HG03457 (cell line): Measurements from ENCODE around the gene CMPK2.
"Not testable (repeated sequence)": the region's sequence is repeated elsewhere in the genome, so short reads cannot be mapped to it uniquely, and the experiment has no call there.

ENCODE experiments used
- ATAC-seq: cut with Tn5 transposase; IDR thresholded peaks from one replicate; pipeline ENCODE4 v1.9.1; 2021; ENCODE audit warnings: moderate number of reproducible peaks; ENCODE audit not compliant: unreplicated experiment

Gene CMPK2, protein sequence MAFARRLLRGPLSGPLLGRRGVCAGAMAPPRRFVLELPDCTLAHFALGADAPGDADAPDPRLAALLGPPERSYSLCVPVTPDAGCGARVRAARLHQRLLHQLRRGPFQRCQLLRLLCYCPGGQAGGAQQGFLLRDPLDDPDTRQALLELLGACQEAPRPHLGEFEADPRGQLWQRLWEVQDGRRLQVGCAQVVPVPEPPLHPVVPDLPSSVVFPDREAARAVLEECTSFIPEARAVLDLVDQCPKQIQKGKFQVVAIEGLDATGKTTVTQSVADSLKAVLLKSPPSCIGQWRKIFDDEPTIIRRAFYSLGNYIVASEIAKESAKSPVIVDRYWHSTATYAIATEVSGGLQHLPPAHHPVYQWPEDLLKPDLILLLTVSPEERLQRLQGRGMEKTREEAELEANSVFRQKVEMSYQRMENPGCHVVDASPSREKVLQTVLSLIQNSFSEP

DNA sequence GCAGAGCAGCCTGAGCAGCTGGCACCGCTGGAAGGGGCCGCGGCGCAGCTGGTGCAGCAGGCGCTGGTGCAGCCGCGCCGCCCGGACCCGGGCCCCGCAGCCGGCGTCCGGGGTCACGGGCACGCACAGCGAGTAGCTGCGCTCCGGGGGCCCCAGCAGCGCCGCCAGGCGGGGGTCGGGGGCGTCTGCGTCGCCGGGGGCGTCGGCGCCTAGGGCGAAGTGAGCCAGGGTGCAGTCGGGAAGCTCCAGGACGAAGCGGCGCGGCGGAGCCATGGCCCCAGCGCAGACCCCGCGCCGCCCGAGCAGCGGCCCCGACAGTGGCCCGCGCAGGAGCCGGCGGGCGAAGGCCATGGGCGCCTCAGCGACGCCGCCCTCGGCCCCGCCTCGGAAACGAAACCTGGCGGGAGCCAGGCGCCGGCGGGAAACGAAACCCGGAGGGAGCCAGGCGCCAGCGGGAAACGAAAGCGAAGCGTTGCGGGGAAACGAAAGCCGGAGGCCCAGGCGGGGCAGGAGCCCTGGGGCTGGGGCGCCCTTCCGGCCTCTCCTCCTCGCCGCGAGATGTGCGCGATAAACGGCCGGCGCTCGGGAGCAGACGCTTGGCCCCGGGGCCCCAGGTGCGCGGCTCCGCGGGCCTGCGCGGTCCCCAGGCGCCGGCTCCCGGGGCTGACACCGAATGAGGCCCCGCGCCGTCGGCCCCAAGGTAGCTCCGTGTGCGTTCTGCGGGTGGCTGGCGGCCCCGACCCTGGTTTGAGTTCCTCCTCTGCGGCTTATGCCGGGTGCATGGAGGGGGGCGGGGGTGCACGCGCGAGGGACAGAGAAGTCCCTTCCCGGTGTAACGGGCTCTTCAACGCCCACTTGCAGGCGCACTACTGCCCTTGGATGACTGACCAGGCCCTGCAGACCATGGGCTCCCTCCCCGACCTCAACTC lies at the start of gene CMPK2:
Gene CMPK2 (minus strand): TSS at position 562 of the 929 bp plus-strand sequence. CDS start 211 bp downstream, at position 351.
- peak; percentile 78 for ATAC-seq

DNA sequence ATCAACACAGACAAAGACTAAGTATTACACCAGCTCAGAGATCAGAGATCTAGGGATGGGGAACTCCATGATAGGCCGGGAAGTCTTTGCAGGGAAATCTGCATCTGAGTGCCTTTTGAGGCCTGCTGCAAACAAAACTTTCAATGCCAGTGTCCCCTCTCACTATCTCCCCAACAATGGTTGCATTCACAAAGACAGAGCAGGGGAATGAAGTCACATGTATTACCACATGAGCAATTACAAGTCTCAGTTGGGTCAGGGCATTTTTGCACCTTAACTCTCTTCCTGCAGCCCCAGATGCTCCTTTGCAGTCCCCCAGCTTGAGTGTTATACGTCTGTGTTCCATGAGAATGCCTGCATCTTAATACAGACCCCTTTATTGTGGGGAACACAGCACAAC lies 49.7 kb upstream of the CMPK2 start:
- no peak for ATAC-seq

DNA sequence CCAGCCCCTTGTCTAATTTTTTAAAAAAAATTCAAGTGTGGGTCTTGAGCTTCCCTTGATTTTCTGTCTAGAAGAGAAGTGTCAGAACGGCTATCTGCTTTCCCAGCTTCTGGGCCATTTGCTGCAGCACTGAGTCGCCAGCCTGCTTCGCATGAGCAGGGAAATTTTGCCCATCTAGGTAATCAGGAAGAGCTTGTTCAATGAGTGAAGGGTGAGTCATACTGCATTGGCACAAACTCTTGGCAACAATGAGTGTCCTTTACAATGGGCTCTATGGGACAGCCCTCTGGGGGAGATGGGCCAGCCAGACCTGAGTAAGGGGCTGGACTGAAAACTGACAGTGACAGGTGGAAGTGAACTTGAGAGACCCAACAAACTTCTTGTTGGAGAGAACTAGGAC lies 49.1 kb upstream of the CMPK2 start:
- ATAC-seq = no peak

DNA sequence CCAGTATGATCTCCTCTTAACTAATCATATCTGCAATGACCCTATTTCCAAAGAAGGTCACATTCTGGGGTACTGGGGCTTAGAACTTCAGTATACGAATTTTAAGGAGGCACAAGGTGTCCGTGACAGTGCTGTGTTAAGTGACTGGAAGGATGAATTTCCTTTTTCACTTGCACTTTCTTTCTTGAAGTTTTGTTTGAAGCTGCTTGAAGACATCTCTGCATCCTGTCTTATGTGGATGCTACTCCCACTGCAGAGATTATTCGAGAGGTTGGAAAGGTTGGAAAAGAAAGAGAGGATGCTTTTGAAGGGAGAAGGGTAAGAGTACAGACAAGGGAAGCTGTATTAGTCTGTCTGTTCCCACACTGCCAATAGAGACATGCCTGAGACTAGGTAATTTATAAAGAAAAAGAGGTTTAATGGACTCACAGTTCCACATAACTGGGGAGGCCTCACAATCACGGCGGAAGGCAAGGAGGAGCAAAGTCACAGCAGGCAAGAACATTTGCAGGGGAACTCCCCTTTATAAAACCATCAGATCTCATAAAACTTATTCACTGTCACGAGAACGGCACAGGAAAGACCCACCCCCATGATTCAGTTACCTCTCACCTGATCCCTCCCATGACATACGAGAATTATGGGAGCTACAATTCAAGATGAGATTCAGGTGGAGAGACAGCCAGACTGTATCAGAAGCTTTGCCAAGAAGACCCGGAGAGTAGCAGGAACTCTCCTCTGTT lies 47.9 kb upstream of the CMPK2 start:
- no peak for ATAC-seq

DNA sequence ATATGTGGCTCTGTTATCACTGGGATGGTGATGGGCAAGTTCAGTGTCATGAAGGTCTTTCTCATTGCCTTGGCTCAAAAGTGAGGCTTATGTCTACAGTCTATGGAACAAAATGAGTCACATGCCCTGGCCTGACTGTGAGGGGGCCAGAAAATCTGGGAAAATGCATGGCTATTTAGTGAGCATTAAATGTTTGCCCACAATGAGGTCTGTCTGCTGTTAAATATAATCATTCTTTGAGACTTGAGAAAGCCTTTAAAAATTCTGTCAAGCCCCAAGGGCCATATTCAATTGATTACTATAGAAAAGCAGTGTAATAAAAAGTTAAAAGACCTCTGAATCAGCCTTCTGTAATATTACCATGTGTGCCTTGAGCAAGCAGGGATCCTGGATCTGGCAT lies 46.0 kb upstream of the CMPK2 start:
- ATAC-seq = no peak

DNA sequence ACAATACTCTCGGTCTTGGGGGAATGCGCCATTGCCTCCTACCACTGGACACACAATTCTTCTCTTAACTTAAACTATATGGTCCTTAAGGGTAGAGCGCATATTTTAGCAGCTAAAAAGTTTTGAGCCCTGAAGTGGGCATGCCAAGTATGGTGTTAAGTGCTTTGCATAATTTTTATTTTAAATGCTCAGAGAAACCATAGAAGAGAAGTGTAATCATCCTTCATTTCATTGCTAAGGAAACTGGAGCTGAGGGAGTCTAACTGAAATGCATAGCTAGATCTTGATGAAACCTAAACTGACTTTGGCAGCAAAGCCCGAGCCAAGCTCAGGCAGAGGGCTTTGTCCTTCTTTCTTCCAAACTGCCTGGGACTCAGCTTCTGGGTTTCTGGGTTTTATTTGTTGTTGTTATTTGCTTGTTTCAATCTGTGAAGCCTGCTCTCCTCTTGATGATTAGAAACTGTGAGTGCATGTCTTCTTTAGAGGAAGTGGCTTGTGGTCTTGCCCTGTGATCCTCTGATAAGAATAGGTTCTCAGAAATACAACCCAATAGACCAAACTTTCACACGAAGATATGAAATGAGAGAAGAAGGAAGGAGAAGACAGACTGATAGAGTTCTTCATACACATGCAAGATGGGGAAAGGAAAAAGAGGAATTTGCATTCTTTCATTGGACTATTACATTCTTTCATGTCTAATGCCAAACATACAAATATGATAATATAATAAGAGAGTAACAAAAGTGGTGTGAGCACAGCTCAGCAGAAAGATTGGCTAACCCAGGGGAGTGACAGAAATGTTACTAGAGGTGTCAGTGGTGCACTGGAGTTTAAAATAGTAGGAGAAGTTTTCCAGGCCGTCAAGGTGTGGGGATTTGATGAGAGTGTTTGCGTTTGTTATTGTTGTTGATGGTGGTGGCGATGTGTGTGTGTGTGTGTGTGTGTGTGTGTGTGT lies 44.0 kb upstream of the CMPK2 start:
- peak; percentile 94 for ATAC-seq

DNA sequence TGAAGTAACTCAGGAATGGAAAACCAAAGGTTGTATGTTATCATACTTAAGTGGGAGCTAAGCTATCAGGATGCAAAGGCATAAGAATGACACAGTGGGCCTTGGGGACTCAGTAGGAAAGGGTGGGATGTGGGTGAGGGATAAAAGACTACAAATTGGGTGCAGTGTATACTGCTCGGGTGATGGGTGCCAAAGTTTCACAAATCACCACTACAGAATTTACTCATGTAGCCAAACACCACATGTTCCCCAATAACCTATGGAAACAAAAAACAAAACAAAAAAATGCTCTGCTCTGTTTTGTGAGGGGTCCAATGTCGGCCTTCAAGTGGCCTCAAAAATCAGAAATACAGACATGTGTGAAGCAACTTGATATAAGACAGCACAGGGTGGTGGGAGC lies 42.6 kb upstream of the CMPK2 start:
- ATAC-seq = no peak

DNA sequence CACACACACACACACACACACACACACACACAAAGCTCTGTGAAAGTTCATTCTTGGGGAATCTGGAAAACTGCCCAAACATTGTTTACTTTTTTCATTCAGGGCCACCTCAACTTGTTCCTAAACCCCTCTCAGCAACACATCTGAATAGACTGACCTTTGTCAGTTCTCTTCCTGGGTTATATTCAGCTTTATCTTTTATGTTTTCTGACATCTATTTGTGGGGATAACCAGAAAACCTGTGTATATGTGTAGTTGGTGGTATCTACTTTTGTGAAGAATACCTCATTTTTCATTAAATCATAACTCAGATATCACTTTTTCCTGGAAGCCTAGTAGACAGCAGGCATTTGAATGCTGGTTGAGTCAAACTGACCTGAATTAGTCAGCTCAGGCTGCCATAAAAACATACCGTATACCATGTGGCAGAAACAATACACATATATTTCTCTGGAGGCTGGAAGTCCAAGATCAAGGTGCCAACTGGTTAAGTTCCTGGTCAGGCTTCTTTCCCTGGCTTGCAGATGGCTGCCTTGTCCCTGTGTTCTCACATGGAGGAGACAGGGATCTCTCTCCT lies 40.5 kb upstream of the CMPK2 start:
- ATAC-seq = no peak

DNA sequence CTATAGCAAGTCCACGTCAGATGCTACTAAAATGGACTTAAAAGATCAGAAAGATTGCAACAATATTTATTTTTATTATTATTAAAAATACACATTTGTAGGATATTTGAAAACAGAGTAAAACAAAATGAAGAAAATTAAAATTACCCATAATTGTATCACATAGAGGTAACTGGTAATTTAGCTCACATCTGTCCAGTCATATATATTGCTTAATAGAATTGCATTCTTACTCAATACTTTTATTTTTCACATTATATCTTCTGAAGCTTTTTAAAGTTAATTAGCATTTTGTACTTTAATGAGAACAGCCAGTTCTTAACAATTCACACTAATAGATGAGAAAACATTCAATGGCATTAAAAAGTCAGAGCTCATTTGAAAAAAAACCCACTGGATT lies 40.0 kb upstream of the CMPK2 start:
- no peak for ATAC-seq

DNA sequence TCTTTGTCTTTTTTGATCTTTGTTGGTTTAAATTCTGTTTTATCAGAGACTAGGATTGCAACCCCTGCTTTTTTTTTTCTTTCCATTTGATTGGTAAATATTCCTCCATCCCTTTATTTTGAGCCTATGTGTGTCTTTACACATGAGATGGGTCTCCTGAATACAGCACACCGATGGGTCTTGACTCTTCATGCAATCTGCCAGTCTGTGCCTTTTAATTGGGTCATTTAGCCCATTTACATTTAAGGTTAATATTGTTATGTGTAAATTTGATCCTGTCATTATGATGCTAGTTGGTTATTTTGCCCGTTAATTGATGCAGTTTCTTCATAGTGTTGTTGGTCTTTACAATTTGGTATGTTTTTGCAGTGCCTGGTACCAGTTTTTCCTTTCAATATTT lies 36.9 kb upstream of the CMPK2 start:
- ATAC-seq = not testable (repeated sequence)

DNA sequence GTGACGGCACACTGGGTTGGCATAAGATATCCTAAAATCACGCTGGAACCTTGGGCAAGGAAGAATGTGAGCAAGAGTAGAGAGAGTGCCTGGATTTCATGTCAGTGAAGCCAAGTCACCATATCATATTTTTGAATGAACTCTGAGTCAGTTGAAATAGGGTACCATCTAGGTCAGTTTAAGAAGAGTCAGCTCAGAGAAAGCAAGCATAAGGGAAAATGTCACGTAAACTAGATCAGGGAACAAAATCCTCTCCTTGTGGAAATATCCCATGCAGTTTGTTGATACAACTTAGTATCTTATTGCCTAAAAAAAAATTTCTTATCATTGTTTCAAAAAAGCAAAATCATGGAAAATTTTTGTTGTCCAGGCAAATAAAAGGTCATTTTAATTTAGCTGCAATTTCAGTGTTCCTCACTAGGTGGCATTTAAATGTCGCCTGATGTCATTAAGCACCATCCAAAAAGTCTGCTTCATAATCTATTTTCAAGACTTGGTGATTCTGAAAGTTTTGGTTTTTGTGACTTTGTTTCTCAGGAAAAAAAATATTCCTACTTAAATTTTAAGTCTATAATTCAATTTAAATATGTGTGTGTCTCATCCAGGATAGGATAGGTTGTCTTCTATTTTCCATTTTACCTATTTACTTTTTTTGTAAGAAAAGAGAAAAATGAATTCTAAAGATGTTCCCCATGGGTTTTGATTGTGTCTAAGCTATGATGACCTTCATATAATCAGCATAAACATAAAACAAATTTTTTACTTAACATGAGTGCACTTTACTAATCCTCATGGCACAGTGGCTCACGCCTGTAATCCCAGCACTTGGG lies 31.4 kb upstream of the CMPK2 start:
- ATAC-seq = no peak

DNA sequence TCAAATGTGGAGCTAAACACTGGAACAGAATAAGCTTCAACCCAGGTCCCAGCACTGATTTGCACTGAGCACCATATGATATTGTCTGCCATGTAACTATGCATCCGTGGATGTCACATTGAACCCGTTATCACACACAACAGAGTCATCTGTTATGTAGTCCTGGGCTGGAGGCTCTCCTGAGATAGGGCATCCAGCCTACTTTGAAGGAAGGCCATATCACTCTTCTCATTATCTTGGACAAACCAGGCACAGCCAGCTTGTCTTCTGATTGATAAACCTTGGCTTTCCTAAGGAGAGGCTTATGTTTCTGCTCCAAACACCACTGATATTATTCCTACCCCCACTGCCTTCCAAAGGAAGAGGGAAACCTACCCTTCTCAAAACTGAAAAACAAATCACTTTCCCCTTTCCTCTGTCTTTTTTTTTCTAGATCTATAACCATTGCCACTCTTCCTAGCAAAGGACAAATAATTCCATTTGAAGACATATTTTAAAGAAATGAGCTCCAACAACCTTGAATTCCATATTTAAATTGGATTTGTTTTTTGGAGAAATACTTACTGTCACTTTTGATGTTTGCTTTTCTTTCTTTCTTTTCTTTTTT lies 28.3 kb upstream of the CMPK2 start:
- ATAC-seq = no peak

DNA sequence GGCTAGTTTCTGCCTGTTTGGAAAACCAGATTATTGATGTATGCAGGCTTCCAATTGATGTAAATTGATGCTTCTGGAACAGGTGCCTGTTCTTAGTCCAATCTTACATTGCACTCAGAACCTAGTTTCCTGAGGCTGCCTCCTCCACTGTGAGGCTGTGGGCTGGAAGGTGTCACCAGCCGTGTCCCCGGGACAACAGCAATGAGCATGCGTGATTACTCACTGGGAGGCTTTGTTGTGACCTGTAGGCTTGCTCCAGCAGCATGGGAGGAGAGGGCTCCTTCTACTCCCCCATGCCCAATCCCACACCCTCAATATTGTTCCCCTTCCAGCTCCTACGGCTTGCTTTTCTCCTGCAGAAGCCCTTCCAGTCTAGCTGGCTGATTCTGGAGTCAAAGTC lies 23.0 kb upstream of the CMPK2 start:
- ATAC-seq = no peak

DNA sequence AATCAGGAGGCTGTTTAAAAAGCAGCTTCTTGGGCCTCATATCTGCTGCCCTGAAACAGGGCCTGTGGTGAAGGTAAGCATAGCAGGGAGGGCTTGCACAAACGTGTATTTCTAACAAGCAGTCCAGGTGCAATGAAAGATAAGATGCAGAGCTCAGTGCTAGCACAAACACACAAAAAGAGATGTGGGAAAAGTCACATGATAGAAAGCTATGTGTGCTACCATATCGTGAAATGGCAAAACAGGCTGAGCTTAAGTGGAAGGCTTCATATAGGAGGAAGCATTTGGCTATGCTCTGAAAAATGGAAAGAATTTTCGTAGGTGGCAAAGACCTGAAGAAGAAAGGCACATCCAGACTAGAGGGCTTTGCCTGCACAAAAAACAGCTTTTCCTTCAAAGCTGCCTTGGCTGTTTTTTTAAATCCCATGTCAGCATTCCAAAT lies 22.1 kb upstream of the CMPK2 start:
- ATAC-seq = no peak

DNA sequence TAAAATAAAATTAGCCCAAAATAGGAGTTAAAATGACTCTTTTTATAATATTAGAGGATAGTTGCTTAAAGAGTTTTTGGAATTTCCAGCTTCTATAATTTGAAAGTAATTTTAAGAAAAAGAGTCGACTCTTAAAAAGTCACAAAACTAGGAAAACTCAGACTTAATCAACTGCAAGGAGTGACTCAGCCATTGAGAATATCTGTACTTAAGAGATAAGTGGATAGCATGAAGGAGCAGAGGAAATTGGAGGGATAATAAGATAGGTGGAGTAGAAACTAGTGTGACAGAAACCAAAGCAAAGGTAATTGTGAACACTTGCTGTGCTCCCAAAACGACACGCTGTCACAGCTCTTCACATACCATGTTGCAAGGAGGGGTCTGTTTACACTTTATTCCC lies 20.3 kb upstream of the CMPK2 start:
- no peak for ATAC-seq

DNA sequence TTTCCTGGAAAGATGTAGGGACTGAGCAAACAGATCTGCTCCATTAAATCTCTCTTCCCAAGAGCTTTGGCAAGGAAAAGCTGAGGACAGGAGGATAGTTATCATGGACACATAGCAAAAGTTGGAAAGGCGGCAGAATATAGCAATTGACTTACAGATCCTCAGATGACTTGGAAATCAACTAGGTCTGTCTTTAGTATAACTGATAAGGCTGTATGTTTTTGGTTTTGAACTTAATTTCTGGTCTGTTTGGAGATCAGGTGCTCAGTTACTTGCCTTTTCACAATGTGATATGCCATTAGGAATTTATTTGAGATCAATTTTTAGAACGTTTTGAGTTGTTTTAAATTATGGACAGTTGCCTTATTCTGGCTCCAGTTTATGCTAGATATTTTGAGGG lies 19.8 kb upstream of the CMPK2 start:
- no peak for ATAC-seq

DNA sequence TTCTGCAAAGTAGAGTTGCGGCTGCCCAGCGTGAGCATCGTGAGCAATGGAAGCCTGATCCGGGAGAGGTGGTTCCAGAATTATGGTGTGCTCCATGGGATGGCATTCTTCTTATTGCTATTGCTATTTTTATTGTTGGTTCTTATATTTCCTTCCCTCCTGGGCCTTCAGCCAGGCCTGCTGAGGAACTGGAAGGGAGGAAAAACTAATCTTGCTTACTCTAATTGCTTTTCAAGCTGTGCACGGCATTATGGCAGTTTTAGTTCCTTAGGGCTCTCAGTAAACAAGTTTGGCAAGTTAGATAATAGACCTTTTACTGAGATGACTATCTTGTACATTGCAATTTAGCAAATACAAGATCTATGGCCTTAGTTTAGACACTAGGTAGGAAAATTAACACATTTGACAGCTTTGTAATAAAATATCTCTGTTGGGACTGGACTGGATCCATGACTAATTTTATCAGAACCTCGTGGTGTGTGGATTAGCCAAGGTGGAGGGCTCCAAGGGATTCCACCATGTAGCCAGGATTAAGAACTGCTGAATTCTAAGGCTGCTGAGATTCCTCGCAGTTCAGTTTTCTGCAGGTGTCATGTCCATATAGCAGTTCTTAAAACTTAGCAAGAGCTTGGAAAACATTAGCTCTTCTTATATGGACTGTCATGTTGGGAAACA lies 17.9 kb upstream of the CMPK2 start:
- no peak for ATAC-seq

DNA sequence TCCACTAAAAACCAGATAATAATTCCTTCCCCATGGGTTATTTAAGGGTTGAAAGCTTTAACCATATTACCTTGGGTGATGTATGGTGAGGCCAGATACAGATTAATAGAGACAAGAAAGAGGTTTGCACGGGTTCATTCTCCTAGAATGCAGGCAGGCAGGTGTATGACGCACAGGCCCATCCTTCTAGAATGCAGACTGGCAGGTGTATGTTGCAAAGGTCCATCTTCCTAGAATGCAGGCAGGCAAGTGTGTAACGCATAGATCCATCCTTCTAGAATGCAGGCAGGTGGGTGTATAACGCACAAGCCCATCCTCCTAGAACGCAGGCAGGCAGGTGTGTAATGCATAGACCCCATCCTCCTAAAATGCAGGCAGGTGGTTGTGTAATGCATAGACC lies 15.8 kb upstream of the CMPK2 start:
- no peak for ATAC-seq
